Activated CD8-positive, alpha-beta memory T cell treated with anti-CD3 and anti-CD28 coated beads, Interleukin-2, amount 50 U/mL, for 24 hours (primary cell): Measurements from ENCODE around the gene FBXL20.
"Not testable (repeated sequence)": the region's sequence is repeated elsewhere in the genome, so short reads cannot be mapped to it uniquely, and the experiment has no call there.

Experiments
- DNase-seq: peaks from one replicate; pipeline ENCODE4 v3.0.0-alpha.2; 2020; ENCODE audit errors: extremely low read depth

Gene FBXL20

GRCh38 chr17:39380144-39380543, 21.3 kb downstream of the FBXL20 start:
- DNase-seq = no peak

- DNase-seq = no peak
Observed at GRCh38 chr17:39376434-39376833, 25.0 kb downstream of the FBXL20 start.

DNA sequence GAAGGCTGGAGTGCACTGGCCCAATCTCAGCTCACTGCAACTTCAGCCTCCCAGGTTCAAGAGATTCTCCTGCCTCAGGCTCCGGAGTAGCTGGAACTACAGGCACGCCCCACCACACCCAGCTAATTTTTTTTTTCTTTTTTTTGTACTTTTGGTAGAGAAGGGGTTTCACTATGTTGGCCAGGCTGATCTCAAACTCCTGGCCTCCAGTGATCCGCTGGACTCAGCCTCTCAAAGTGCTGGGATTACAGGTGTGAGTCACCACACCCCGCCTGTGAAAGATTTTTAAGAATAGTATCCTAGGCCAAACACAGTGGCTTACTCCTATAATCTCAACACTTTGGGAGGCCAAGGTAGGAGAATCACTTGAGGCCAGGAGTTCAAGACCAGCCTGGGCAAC, 33.6 kb downstream of the FBXL20 start:
- not testable (repeated sequence) for DNase-seq

DNA sequence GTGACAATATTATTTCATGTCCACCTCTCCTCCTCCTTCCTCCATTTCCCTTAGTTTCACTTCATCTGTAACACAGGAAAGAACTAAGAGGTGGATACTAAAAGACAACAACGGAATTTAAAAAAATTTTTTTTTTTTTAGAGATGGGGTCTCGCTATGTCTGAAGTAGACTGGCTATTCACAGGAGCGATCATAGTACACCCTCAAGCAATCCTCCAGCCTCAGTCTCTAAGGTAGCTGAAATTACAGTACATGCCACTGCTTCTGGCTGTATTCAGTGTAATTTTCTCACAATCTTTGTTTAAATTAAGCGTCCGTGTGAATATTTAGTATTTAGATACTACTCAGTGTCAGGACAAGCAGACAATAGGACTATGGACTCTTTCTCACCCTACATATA, 35.6 kb downstream of the FBXL20 start:
- no peak for DNase-seq

DNA sequence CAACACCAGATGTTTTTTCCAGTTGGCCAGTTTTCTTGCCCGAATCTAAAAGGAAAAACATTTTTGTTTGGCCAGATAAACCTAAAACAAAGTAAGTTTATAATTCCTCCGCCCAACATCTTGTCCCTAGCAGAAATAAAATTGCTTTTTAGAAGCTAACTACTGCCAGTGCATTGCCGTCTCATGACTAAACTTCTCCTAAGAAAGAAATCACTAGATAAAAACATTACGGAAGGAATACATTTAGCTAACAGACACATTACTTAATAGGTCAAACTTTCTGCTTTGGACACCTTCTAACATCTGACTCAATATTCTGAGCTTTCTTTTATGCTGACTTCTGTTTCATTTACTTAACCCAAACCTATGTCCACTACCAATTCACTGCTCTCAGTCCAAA, 36.2 kb downstream of the FBXL20 start:
- no peak for DNase-seq

DNA sequence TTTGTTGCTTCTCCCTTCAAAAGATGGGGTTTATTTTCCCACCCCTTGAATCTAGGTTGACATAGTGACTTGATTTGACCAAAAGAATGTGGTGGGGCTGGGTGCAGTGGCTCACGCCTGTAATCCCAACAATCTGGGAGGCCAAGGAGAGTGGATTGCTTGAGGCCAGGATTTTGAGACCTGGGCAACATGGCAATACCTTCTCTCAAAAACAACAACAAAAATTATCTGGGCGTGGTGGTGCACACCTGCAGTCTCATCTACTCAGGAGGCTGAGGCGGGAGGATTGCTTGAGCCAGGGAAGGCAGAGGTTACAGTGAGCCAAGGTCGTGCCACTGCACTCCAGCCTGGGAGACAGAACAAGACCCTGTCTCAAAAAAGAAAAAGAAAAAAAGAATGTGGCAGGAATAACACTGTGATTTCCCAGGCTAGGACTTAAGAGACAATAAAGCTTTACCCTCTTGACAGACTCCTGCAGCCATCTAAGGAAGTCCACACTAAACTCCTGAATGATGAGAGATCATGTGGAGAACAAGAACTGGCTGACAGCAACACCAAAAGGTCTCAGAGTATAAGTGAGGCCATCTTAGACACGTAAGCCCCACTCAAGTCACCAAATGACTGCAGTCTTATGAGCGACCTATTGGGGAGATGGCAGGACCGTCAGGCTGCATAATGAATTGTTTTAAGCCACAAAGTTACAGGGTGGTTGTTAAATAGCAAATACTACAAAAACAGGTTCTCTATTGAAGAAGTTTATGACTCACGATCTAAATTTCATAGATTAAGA, 37.0 kb downstream of the FBXL20 start:
- DNase-seq = no peak

- no peak for DNase-seq
Observed at GRCh38 chr17:39361064-39361463, 40.4 kb downstream of the FBXL20 start.

GRCh38 chr17:39360537-39360936, 40.9 kb downstream of the FBXL20 start:
- DNase-seq = no peak

GRCh38 chr17:39359994-39360393, 41.4 kb downstream of the FBXL20 start:
- DNase-seq = no peak

- DNase-seq = no peak
Observed at GRCh38 chr17:39357986-39358385, 43.4 kb downstream of the FBXL20 start.

GRCh38 chr17:39357488-39357887, 43.9 kb downstream of the FBXL20 start:
- DNase-seq = no peak

DNA sequence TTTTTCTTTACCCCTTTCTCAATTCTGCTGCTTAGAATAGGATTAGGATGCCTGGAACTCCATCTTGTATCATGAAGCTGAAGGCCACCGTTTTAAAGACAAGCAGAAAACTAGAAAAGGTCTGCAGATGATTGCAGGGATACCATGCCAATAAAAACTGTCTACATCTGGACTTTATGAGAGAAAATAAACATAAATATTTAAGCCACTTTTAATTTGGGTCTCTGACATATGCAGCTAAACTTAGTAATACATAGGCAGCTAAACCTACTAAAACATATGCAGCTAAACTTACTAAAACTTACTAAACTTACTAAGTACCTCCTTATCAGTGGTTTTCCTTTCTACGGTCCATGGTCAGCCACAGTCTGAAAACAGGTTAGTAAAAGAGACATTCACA, 48.4 kb downstream of the FBXL20 start:
- DNase-seq = no peak

DNA sequence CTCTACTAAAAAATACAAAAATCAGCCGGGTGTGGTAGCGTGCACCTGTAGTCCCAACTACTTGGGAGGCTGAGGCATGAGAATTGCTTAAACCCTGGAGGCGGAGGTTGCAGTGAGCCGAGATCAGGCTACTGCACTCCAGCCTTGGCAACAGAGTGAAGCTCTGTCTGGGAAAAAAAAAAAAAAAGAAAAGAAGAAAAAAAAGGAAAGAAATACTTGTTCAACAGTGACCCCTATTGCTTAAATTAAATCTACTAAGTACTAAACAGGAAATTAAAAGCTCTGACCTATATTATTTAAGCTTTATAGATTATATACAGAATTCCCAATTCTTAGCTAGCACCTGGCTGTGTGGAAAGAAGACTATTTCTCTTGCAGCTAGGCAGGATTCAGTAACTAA, 48.9 kb downstream of the FBXL20 start:
- DNase-seq = no peak

- no peak for DNase-seq
Observed at GRCh38 chr17:39351508-39351907, 49.9 kb downstream of the FBXL20 start.

GRCh38 chr17:39349246-39349645, 52.2 kb downstream of the FBXL20 start:
- DNase-seq = no peak

GRCh38 chr17:39346863-39347262, 54.6 kb downstream of the FBXL20 start:
- DNase-seq = not testable (repeated sequence)

DNA sequence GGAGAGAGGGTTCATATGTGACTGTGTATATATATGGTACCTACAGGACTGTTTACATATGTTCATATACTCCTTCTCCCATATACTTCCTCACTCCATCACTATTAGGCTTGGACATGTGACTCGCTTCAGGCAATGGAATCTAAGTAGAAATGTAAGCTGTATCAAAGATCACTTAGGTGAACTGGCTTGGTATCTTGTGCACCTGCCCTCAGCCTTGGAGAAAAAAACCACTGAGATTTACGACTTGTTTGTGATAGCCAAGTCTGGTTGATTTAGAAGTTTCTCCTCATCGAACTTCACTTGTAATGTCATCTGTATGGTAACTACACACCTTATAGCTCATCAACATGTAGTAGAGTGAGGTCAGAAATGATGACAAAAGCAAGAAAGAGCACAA, 59.9 kb downstream of the FBXL20 start:
- DNase-seq = no peak

DNA sequence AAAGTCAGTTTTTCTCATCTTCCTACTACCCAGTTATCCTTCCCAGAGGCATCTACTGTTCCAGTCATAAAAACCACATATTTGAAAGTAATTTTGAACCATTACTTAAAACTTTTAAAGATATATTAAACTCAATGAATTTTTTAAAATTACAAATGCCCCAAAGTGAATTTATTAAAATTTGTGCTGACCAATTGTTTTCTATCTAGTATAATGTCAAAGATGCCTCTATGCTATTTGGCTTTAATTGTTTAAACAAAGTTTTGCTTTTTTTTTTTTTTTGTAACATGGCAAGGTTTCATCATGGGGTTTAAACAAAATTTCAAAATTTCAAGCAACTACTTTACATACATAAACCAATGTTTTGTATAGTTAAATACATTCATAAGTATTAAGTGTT, 60.7 kb downstream of the FBXL20 start:
- DNase-seq = no peak

DNA sequence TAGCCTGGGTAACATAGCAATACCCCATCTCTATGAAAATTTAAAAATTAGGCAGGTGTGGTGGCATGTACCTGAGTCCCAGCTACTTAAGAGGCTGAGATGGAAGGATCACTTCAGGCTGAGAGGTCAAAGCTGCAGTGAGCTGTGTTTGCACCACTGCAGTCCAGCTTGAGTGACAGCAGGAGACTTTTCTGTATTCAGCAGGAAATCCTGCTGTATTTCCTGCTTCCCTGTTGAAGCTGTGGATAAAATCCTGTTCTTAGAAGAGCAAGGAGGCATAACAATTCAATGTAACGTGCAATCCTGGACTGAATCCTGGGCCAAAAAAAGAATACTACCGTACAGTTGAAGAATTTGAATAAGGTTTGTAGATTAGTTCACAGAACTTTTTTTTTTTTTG, 62.2 kb downstream of the FBXL20 start:
- no peak for DNase-seq

GRCh38 chr17:39337649-39338048, 63.8 kb downstream of the FBXL20 start:
- not testable (repeated sequence) for DNase-seq

DNA sequence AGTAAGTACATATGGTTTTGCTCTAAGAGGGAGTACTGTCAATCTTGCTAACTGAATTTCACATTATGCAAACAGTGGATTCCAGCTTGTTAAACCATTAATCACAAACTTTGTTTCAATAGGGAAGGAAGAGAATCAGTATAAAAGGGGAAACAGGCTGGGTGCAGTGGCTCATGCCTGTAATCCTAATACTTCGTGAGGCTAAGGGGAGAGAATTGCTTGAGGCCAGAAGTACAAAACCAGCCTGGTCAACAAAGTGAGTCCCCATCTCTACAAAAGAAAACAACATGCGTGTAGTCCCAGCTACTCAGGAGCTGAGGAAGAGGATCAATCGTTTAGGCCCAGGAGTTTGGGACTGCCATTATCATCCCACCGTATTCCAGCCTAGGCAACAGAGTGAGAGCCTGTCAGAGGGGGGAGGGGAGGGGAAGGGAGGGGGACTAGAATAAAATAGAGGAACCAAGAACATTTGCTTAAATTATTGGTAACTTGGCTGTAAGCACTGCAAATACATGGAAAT, 65.7 kb downstream of the FBXL20 start:
- no peak for DNase-seq

GRCh38 chr17:39334008-39334744, 67.2 kb downstream of the FBXL20 start:
- DNase-seq = not testable (repeated sequence)

DNA sequence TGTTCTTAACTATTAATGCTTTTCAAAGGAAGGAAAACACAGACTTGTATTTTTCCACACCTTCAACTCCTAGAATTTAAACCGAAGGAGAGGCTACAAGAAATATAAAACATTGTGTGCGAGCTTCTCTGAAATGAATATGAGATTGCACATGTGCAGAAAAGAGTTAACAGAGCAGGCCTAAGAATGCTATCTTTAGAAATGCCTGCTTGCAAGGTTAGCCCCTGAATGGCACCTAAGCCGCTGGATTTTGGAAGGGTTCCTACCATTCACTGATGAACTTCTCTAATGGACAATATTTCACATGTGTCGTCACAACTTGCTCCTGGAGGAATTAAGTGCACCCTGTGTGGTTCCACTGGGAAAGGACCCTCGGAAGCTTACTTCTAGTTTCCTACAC, 69.3 kb downstream of the FBXL20 start:
- no peak for DNase-seq
